CD4-positive, CD25-positive, alpha-beta regulatory T cell (primary cell): ENCODE results near the gene SF3A2. TPM values are rescaled to one million over a fixed set of nuclear protein-coding genes. Genes with fewer than 3 reads are reported as not detected.
"Not testable (repeated sequence)": the region's sequence is repeated elsewhere in the genome, so short reads cannot be mapped to it uniquely, and the experiment has no call there.

Experiments
- ATAC-seq, 2 donors: fragments of 150-1000 bp; cut with Tn5 transposase; one replicate each; pipeline ENCODE4 v1.10.0; 2021; ENCODE audit warnings: low read depth in 2 of 2, moderate number of reproducible peaks in 2 of 2, moderate library complexity in 1 of 2
- DNase-seq, 3 donors: peaks; one replicate each; pipeline versions ENCODE4 v3.0.0 to v3.0.0-alpha.2; 2012 to 2022; ENCODE audit warnings: mixed read lengths in 1 of 3
- H3K27ac ChIP-seq: one replicate; pipeline ENCODE4 v1.7.0; 2013; ENCODE audit warnings: mild to moderate bottlenecking, low read length; ENCODE audit not compliant: insufficient read depth, poor library complexity, severe bottlenecking
- H3K27me3 ChIP-seq: one replicate; pipeline ENCODE4 v1.7.0; 2013; ENCODE audit warnings: low read length; ENCODE audit not compliant: control insufficient read depth, insufficient read depth
- H3K36me3 ChIP-seq: one replicate; pipeline ENCODE4 v1.7.0; 2013; ENCODE audit warnings: mild to moderate bottlenecking, low read length, moderate library complexity; ENCODE audit not compliant: control insufficient read depth, insufficient read depth
- H3K4me1 ChIP-seq: 2 replicates; pipeline ENCODE4 v1.7.0; 2013; ENCODE audit warnings: mild to moderate bottlenecking, low read length; ENCODE audit not compliant: insufficient read depth, control insufficient read depth, poor library complexity, severe bottlenecking
- H3K4me3 ChIP-seq: one replicate; pipeline ENCODE4 v1.7.0; 2013; ENCODE audit warnings: low read depth, mild to moderate bottlenecking, low read length, moderate library complexity
- H3K9me3 ChIP-seq, 2 experiments: 1 replicate in 1 of 2; 2 replicates in 1 of 2; pipeline ENCODE4 v1.7.0; 2013; ENCODE audit warnings: low read length in 2 of 2, mild to moderate bottlenecking in 1 of 2, moderate library complexity in 1 of 2; ENCODE audit not compliant: control insufficient read depth in 2 of 2
- H3K27ac Mint-ChIP-seq, 3 donors: one replicate each; pipeline ENCODE4 v1.8.0; 2020 to 2022; ENCODE audit warnings: mild to moderate bottlenecking in 3 of 3, mixed read lengths in 3 of 3, moderate library complexity in 2 of 3
- H3K27me3 Mint-ChIP-seq: one replicate; pipeline ENCODE4 v1.8.0; 2022; ENCODE audit warnings: mild to moderate bottlenecking, mixed read lengths
- H3K36me3 Mint-ChIP-seq: one replicate; pipeline ENCODE4 v1.8.0; 2020; ENCODE audit warnings: mixed read lengths
- H3K4me1 Mint-ChIP-seq, 4 donors: one replicate each; pipeline ENCODE4 v1.8.0; 2020 to 2022; ENCODE audit warnings: mixed read lengths in 4 of 4, mild to moderate bottlenecking in 1 of 4
- H3K4me3 Mint-ChIP-seq, 4 donors: one replicate each; pipeline ENCODE4 v1.8.0; 2020 to 2022; ENCODE audit warnings: mild to moderate bottlenecking in 4 of 4, mixed read lengths in 4 of 4, moderate library complexity in 3 of 4
- H3K9me3 Mint-ChIP-seq, 7 donors: one replicate each; pipeline ENCODE4 v1.8.0; 2020 to 2022; ENCODE audit warnings: mixed read lengths in 7 of 7, mild to moderate bottlenecking in 3 of 7, moderate library complexity in 2 of 7
- polyA plus RNA-seq, 4 donors: library from polyadenylated mRNA; unstranded; fragments of 300-500 nt; fragmentation: Illumina TruSeq; gene quantifications; one replicate each; pipeline ENCODE4 v1.2.3, GENCODE V29; 2021
- total RNA-seq: library from RNA; stranded (reverse); gene quantifications from one replicate; pipeline ENCODE4 v1.2.3, GENCODE V29; 2022

Gene SF3A2
- total and polyA plus RNA-seq, 5 donors from 2014 or later = 13.5 to 146 (median 23.0) TPM

DNA sequence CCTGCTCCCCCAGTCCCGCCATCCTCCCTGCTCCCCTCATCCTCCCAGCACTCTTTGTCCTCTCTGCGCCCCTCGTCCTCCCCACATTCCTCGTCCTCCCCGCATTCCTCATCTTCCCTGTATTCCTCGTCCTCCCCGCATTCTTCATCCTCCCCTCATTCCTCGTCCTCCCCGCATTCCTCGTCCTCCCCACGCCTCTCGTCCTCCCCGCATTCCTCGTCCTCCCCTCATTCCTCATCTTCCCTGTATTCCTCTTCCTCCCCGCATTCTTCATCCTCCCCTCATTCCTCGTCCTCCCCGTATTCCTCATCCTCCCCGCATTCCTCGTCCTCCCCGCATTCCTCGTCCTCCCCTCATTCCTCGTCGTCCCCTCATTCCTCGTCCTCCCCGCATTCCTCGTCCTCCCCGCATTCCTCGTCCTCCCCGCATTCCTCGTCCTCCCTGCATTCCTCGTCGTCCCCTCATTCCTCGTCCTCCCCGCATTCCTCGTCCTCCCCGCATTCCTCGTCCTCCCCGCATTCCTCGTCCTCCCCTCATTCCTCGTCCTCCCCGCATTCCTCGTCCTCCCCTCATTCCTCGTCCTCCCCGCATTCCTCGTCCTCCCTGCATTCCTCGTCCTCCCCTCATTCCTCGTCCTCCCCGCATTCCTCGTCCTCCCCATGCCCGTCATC is 35.9 kb upstream of the SF3A2 start:
- not testable (repeated sequence) for ATAC-seq, H3K4me3 ChIP-seq, H3K4me1 ChIP-seq, H3K9me3 Mint-ChIP-seq, H3K27ac ChIP-seq, H3K9me3 ChIP-seq, DNase-seq, H3K27me3 Mint-ChIP-seq, H3K36me3 ChIP-seq, H3K27ac Mint-ChIP-seq, H3K4me3 Mint-ChIP-seq, H3K27me3 ChIP-seq
- H3K4me1 Mint-ChIP-seq = peaks cover 0 to 10% (median 0%) of the 10 kb centered on the region in 4 donors
- peaks cover 10% of the 10 kb centered on the region for H3K36me3 Mint-ChIP-seq

- Mint-ChIP-seq H3K4me1 (peaks cover 0 to 10% (median 0%) of the 10 kb centered on the region in 4 donors), H3K27me3 (no peaks in the 10 kb centered on the region), H3K36me3 (peaks cover 13% of the 10 kb centered on the region), H3K4me3 (no peak overlapping the region), H3K9me3 (no peaks in the 10 kb centered on the region), H3K27ac (no peak overlapping the region)
- peaks cover 7% of the 10 kb centered on the region for H3K36me3 ChIP-seq
- H3K27ac ChIP-seq = no peak overlapping the region
- H3K9me3 ChIP-seq = no peaks in the 10 kb centered on the region
- H3K4me1 ChIP-seq = no peaks in the 10 kb centered on the region
- no peak overlapping the region for H3K4me3 ChIP-seq
- H3K27me3 ChIP-seq = no peaks in the 10 kb centered on the region
- no peak for DNase-seq
- no peak for ATAC-seq
These were observed 35.0 kb upstream of the SF3A2 start for GRCh38 chr19:2201473-2202148.

GRCh38 chr19:2202366-2202765 is 34.3 kb upstream of the SF3A2 start:
- no peaks in the 10 kb centered on the region for H3K27me3 ChIP-seq
- no peak for ATAC-seq
- H3K27ac Mint-ChIP-seq = no peak overlapping the region

GRCh38 chr19:2207008-2207407 is 29.6 kb upstream of the SF3A2 start:
- H3K36me3 Mint-ChIP-seq = peaks cover 19% of the 10 kb centered on the region
- H3K4me3 ChIP-seq = no peak overlapping the region
- H3K27ac Mint-ChIP-seq = peak overlapping the region in 1 of 3 donors; percentile 41
- peaks cover 22% of the 10 kb centered on the region for H3K36me3 ChIP-seq
- H3K4me3 Mint-ChIP-seq = no peak overlapping the region
- H3K4me1 Mint-ChIP-seq = peaks cover 0 to 4% (median 1%) of the 10 kb centered on the region in 4 donors
- H3K27me3 Mint-ChIP-seq = no peaks in the 10 kb centered on the region
- DNase-seq (no peak), ATAC-seq (no peak)
- no peaks in the 10 kb centered on the region for H3K9me3 ChIP-seq
- H3K27ac ChIP-seq = no peak overlapping the region
- H3K4me1 ChIP-seq = no peaks in the 10 kb centered on the region
- H3K9me3 Mint-ChIP-seq = no peaks in the 10 kb centered on the region
- H3K27me3 ChIP-seq = no peaks in the 10 kb centered on the region

More at GRCh38 chr19:2202366-2202765, 34.3 kb upstream of the SF3A2 start:
- Mint-ChIP-seq H3K4me1 (peaks cover 0 to 10% (median 0%) of the 10 kb centered on the region in 4 donors), H3K36me3 (peaks cover 15% of the 10 kb centered on the region), H3K9me3 (no peaks in the 10 kb centered on the region), H3K4me3 (no peak overlapping the region), H3K27me3 (no peaks in the 10 kb centered on the region)
- no peak for DNase-seq
- no peaks in the 10 kb centered on the region for H3K4me1 ChIP-seq
- H3K4me3 ChIP-seq = no peak overlapping the region
- H3K36me3 ChIP-seq = peaks cover 7% of the 10 kb centered on the region
- H3K9me3 ChIP-seq = no peaks in the 10 kb centered on the region
- no peak overlapping the region for H3K27ac ChIP-seq

DNA sequence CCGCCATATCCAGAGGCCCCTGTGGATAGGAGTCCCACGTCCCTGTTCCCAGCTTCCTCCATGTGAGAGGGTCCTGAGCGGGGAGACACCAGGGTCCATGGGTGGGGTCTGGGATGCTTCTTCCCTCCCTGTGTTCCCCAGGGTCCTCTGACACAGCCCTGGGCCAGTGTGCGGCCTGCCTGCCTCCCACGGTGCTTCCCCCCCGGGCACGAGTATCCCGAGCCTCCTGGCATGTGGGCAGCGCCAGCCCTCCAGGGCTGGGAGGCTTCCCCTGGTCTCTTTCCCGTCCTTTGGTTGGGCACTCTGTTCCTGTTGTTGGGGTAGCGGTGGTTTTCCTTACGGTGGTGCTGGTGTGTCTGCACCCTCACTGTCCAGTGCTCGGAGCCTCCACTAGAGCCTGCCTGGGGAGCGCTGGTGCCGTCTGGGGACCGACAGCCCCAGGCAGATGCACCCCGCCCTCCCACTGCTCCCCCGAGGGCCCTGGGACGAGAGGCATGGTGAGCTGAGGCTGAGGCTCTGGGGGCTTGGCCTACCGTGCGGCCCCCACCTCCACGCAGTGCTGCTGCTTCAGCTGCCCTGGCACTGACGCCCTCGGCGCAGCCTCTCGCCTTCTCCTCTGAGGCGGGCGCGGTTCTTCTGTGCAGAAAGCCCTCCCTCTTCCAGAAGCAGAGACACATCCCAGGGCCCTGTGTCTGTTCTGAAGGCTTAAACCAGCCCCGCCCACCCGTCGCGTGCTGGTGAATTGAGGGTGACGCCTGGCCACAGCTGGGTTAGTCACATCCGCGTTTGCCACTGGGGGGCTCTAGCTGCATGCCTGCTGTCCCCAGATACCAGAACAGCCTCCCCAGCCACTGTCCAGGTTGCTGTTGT is 28.4 kb upstream of the SF3A2 start:
- H3K4me3 ChIP-seq = no peak overlapping the region
- peaks cover 0 to 4% (median 1%) of the 10 kb centered on the region in 4 donors for H3K4me1 Mint-ChIP-seq
- ATAC-seq = no peak
- H3K27ac Mint-ChIP-seq = no peak overlapping the region
- H3K27ac ChIP-seq = no peak overlapping the region
- peak in 1 of 3 donors; percentile 36 for DNase-seq
- H3K36me3 Mint-ChIP-seq = peaks cover 19% of the 10 kb centered on the region
- no peaks in the 10 kb centered on the region for H3K9me3 ChIP-seq
- H3K27me3 Mint-ChIP-seq = no peaks in the 10 kb centered on the region
- H3K36me3 ChIP-seq = peaks cover 22% of the 10 kb centered on the region
- H3K4me3 Mint-ChIP-seq = no peak overlapping the region
- no peaks in the 10 kb centered on the region for H3K4me1 ChIP-seq
- no peaks in the 10 kb centered on the region for H3K27me3 ChIP-seq
- H3K9me3 Mint-ChIP-seq = no peaks in the 10 kb centered on the region

DNA sequence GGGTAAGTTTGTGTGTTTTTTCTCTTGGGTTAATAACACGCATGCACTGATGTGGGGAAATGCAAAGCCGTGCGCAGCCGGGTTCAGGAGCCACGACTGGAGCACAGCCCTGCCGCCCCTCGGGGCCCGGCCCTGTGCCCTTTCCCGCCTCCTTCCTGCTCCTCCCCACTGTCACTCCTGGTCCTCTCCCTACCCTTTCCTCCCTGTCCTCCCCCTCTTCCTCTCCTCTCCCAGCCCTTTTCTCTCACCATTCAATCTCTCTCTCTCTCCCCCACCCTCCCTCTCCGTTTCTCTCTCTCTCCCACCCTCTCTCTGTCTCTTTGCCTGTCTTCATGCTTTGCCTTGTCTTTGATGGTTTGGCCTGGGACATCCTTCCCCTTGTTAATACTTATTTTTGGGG is 27.6 kb upstream of the SF3A2 start:
- Histone ChIP-seq H3K27me3 (no peaks in the 10 kb centered on the region), H3K9me3 (no peaks in the 10 kb centered on the region), H3K4me1 (no peaks in the 10 kb centered on the region), H3K27ac (no peak overlapping the region), H3K36me3 (peaks cover 20% of the 10 kb centered on the region), H3K4me3 (no peak overlapping the region)
- DNase-seq (no peak), ATAC-seq (no peak)
- no peaks in the 10 kb centered on the region for H3K27me3 Mint-ChIP-seq
- no peak overlapping the region for H3K27ac Mint-ChIP-seq
- H3K9me3 Mint-ChIP-seq = no peaks in the 10 kb centered on the region
- H3K4me1 Mint-ChIP-seq = peaks cover 0 to 4% (median 1%) of the 10 kb centered on the region in 4 donors
- peaks cover 16% of the 10 kb centered on the region for H3K36me3 Mint-ChIP-seq
- H3K4me3 Mint-ChIP-seq = no peak overlapping the region

GRCh38 chr19:2209408-2209807 is 27.2 kb upstream of the SF3A2 start:
- no peaks in the 10 kb centered on the region for H3K9me3 ChIP-seq
- Mint-ChIP-seq H3K9me3 (no peaks in the 10 kb centered on the region), H3K4me3 (no peak overlapping the region), H3K27ac (no peak overlapping the region), H3K36me3 (peaks cover 13% of the 10 kb centered on the region), H3K4me1 (peaks cover 0 to 2% (median under 1%) of the 10 kb centered on the region in 4 donors), H3K27me3 (no peaks in the 10 kb centered on the region)
- no peaks in the 10 kb centered on the region for H3K4me1 ChIP-seq
- H3K27me3 ChIP-seq = no peaks in the 10 kb centered on the region
- DNase-seq (no peak), ATAC-seq (no peak)
- H3K36me3 ChIP-seq = peaks cover 18% of the 10 kb centered on the region
- H3K27ac ChIP-seq = no peak overlapping the region
- H3K4me3 ChIP-seq = no peak overlapping the region
